Endothelial cell (in vitro differentiated cells): ENCODE results near the gene RNF113B. TPM values are rescaled to one million over a fixed set of nuclear protein-coding genes. Genes with fewer than 3 reads are reported as not detected.

Source experiments
- DNase-seq: peaks from one replicate; pipeline ENCODE4 v3.0.0; 2021; ENCODE audit warnings: low spot score
- H3K27ac Mint-ChIP-seq: one replicate; pipeline ENCODE4 v1.8.0; 2021; ENCODE audit warnings: mixed read lengths, inconsistent platforms; ENCODE audit not compliant: unreplicated experiment
- H3K27me3 Mint-ChIP-seq: one replicate; pipeline ENCODE4 v1.8.0; 2021; ENCODE audit warnings: mild to moderate bottlenecking, moderate library complexity, mixed read lengths, inconsistent platforms; ENCODE audit not compliant: unreplicated experiment
- H3K36me3 Mint-ChIP-seq: one replicate; pipeline ENCODE4 v1.8.0; 2021; ENCODE audit warnings: mild to moderate bottlenecking, low read depth, mixed read lengths, inconsistent platforms; ENCODE audit not compliant: unreplicated experiment
- H3K4me1 Mint-ChIP-seq: one replicate; pipeline ENCODE4 v1.8.0; 2021; ENCODE audit warnings: mild to moderate bottlenecking, mixed read lengths, inconsistent platforms; ENCODE audit not compliant: unreplicated experiment
- H3K4me3 Mint-ChIP-seq: one replicate; pipeline ENCODE4 v1.8.0; 2021; ENCODE audit warnings: mild to moderate bottlenecking, mixed read lengths, inconsistent platforms; ENCODE audit not compliant: unreplicated experiment
- H3K9me3 Mint-ChIP-seq: one replicate; pipeline ENCODE4 v1.8.0; 2021; ENCODE audit warnings: mixed read lengths, inconsistent platforms; ENCODE audit not compliant: unreplicated experiment
- CTCF ChIP-seq: fragments of 200-600 bp; sonication (generic); IDR thresholded peaks from one replicate; pipeline ENCODE4 v1.5.0; 2021; ENCODE audit warnings: antibody characterized with exemption; ENCODE audit not compliant: unreplicated experiment
- total RNA-seq: library from RNA; stranded (reverse); fragmentation: NEBNext Ultra II Directional; extraction: Animal tissue kit (Norgen Biotek cat#: 25700); gene quantifications from one replicate; pipeline ENCODE4 v1.2.1, GENCODE V29; 2021; ENCODE audit not compliant: unreplicated experiment

RNF113B gene
- total RNA-seq, 1 donor from 2014 or later, result not detected

- no peaks in the 10 kb centered on the region for H3K9me3 Mint-ChIP-seq
- H3K4me1 Mint-ChIP-seq, result peaks cover 26% of the 10 kb centered on the region
- H3K27me3 Mint-ChIP-seq, result peaks cover 4% of the 10 kb centered on the region
- TF ChIP-seq CTCF, result no peak
- no peak overlapping the region for H3K27ac Mint-ChIP-seq
- peaks cover 7% of the 10 kb centered on the region for H3K36me3 Mint-ChIP-seq
- H3K4me3 Mint-ChIP-seq, result no peak overlapping the region
- DNase-seq, result no peak
Measured at GRCh38 chr13:98219685-98220084, 42.6 kb upstream of the RNF113B start.

GRCh38 chr13:98217597-98217996 lies 40.5 kb upstream of the RNF113B start:
- Mint-ChIP-seq H3K27ac (no peak overlapping the region), H3K4me3 (no peak overlapping the region), H3K9me3 (no peaks in the 10 kb centered on the region), H3K36me3 (peaks cover 13% of the 10 kb centered on the region), H3K27me3 (peaks cover 5% of the 10 kb centered on the region), H3K4me1 (peaks cover 32% of the 10 kb centered on the region)
- no peak for DNase-seq
- no peak for TF ChIP-seq CTCF

GRCh38 chr13:98216711-98217285 lies 39.7 kb upstream of the RNF113B start:
- Mint-ChIP-seq H3K4me1 (peaks cover 29% of the 10 kb centered on the region), H3K27ac (peak overlapping the region; percentile 72), H3K36me3 (peaks cover 16% of the 10 kb centered on the region), H3K9me3 (no peaks in the 10 kb centered on the region), H3K4me3 (no peak overlapping the region), H3K27me3 (peaks cover 5% of the 10 kb centered on the region)
- TF ChIP-seq CTCF, result no peak
- no peak for DNase-seq

- Mint-ChIP-seq H3K9me3 (peaks cover 4% of the 10 kb centered on the region), H3K4me3 (no peak overlapping the region), H3K4me1 (peaks cover 24% of the 10 kb centered on the region), H3K36me3 (peaks cover 22% of the 10 kb centered on the region), H3K27ac (no peak overlapping the region), H3K27me3 (peaks cover 8% of the 10 kb centered on the region)
- DNase-seq, result no peak
- TF ChIP-seq CTCF, result no peak
Measured at GRCh38 chr13:98216135-98216565, 39.1 kb upstream of the RNF113B start.

GRCh38 chr13:98215508-98215907 lies 38.4 kb upstream of the RNF113B start:
- H3K4me3 Mint-ChIP-seq, result no peak overlapping the region
- H3K9me3 Mint-ChIP-seq, result peaks cover 4% of the 10 kb centered on the region
- peaks cover 22% of the 10 kb centered on the region for H3K36me3 Mint-ChIP-seq
- peaks cover 8% of the 10 kb centered on the region for H3K27me3 Mint-ChIP-seq
- H3K4me1 Mint-ChIP-seq, result peaks cover 18% of the 10 kb centered on the region
- no peak overlapping the region for H3K27ac Mint-ChIP-seq
- no peak for DNase-seq
- no peak for TF ChIP-seq CTCF
